GM12874 (cell line): ENCODE results near the gene SORL1.

Experiments used
- CTCF ChIP-seq: IDR thresholded peaks from 2 replicates; pipeline ENCODE4 v1.5.1; 2011; ENCODE audit warnings: low read depth, mild to moderate bottlenecking, control low read depth, low read length, moderate library complexity; ENCODE audit not compliant: insufficient read depth

The SORL1 gene

GRCh38 chr11:121625777-121626506 is 173.8 kb downstream of the SORL1 start:
- no peak for TF ChIP-seq CTCF

DNA sequence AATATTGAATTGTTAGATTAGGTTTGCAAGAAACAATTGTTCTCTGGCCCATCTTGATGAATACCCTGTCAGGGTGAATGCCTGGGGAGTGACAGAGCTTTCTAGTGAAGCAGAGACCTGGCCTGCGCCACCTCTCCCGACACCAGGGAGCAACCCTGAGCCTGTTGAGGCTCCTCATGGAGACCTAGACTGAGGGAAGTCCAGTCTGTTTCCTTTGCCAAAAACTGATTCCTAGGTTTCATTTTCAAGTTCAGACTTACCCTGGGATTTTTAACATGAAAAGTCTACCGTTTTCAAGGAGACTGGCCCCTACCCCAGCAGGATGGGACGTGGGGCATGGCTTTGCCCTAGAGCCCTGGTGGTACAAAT is 174.4 kb downstream of the SORL1 start:
- TF ChIP-seq CTCF: no peak

DNA sequence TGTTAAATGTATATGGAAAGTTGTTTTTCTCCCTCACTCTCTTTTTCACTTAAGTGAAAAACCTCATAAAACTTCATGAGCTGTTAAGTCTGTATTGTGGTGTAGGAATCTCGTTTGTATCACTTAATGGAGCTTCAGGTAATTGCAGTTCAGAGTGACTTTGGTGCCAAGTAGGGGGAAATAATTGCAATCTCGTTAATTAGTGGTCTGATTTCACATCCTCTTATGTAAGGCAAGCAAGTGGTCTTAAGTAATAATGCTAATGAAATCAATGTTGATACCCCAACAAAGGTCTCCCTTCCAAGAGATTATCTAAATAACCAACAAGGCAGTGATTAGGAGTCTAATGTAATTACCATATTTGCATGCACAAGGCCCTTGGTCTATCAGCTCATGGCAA is 174.9 kb downstream of the SORL1 start:
- no peak for TF ChIP-seq CTCF

GRCh38 chr11:121630041-121630440 is 177.9 kb downstream of the SORL1 start:
- no peak for TF ChIP-seq CTCF

DNA sequence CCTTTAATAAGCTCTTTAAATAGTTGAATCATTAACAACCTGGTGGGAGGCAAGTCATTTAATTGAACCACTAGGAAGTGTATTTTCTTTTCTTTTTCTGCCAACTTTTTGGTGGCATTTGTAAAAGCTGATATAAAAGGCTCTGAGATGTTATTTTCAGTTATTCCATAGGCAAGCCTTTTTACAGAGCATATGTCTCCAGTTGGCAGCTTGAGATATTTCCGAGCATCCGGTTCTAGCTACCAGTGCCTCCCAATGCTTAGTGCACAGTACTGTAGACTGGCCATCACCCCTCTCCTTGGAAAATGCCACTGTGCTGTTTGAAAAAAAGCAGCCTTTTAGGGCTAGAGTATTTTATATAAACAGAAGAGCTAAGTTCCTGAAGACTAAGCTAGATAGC is 179.3 kb downstream of the SORL1 start:
- no peak for TF ChIP-seq CTCF

DNA sequence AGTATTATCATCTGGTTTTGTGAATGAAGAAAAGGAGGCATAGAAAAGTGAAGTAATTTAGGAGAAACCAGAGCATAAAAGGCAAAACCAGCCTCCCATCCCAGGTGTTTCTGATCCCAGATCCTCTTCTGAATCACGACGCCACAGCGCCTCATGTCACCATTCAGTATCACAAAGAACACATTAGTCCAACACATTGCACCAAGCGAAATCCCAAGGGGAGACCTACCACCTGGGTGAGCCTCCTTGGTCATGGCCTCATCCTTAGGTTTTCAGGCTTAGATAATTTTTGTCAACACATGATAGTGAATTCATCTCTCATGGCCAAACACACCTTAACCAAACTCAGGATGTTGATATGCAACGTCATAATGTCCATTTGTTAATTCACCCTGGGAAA is 182.2 kb downstream of the SORL1 start:
- no peak for TF ChIP-seq CTCF

GRCh38 chr11:121634889-121635288 is 182.8 kb downstream of the SORL1 start:
- no peak for TF ChIP-seq CTCF
